SK-N-SH treated with all-trans-retinoic acid at 6 μM for 48 hours (cell line): ENCODE results near the gene DPEP1.

Source experiments
- ATAC-seq: fragments of 200-7000 bp; cut with Tn5 transposase; 3 replicates; pipeline ENCODE4 v1.9.1; 2020; ENCODE audit warnings: mild to moderate bottlenecking, moderate library complexity
- ARNTL ChIP-seq: fragments of 450-650 bp; formaldehyde crosslinking; IDR thresholded peaks from 2 replicates; pipeline ENCODE4 v1.5.0; 2020; ENCODE audit warnings: low read depth, mild to moderate bottlenecking, moderate library complexity, borderline replicate concordance
- CSDC2 ChIP-seq: fragments of 250-450 bp; sonication (Bioruptor Pico); IDR thresholded peaks from 2 replicates; pipeline ENCODE4 v1.5.0; 2020; ENCODE audit warnings: mild to moderate bottlenecking, moderate library complexity
- ISL1 ChIP-seq: fragments of 250-450 bp; sonication (Bioruptor Pico); IDR thresholded peaks from 2 replicates; pipeline ENCODE4 v2.1.2; 2022; ENCODE audit warnings: mild to moderate bottlenecking, moderate library complexity
- OSR1 ChIP-seq: fragments of 250-450 bp; sonication (Bioruptor Pico); IDR thresholded peaks from 2 replicates; pipeline ENCODE4 v1.8.0; 2022; ENCODE audit warnings: moderate library complexity, mild to moderate bottlenecking, inconsistent platforms
- PPARA ChIP-seq: fragments of 250-450 bp; sonication (Bioruptor Pico); IDR thresholded peaks from 2 replicates; pipeline ENCODE4 v1.5.0; 2020; ENCODE audit warnings: mild to moderate bottlenecking, borderline replicate concordance
- RARB ChIP-seq: fragments of 250-450 bp; sonication (Bioruptor Pico); IDR thresholded peaks from 2 replicates; pipeline ENCODE4 v1.8.0; 2021; ENCODE audit warnings: mild to moderate bottlenecking, moderate library complexity
- SNAI2 ChIP-seq: fragments of 250-450 bp; sonication (Bioruptor Pico); IDR thresholded peaks from 2 replicates; pipeline ENCODE4 v1.5.0; 2020; ENCODE audit warnings: mild to moderate bottlenecking, moderate library complexity
- TOX ChIP-seq: fragments of 250-450 bp; sonication (Bioruptor Pico); IDR thresholded peaks from 2 replicates; pipeline ENCODE4 v1.8.0; 2021; ENCODE audit warnings: mild to moderate bottlenecking, moderate library complexity, borderline replicate concordance
- ZC3H10 ChIP-seq: fragments of 250-450 bp; sonication (Bioruptor Pico); IDR thresholded peaks from 2 replicates; pipeline ENCODE4 v1.5.1; 2021; ENCODE audit warnings: mild to moderate bottlenecking, moderate library complexity
- ZFP30 ChIP-seq: fragments of 450-650 bp; formaldehyde crosslinking; IDR thresholded peaks from 2 replicates; pipeline ENCODE4 v1.5.0; 2022; ENCODE audit warnings: mild to moderate bottlenecking, moderate library complexity
- ZNF565 ChIP-seq: fragments of 450-650 bp; formaldehyde crosslinking; conservative IDR thresholded peaks from 2 replicates; pipeline ENCODE4 v1.5.0; 2020; ENCODE audit warnings: low read depth, mild to moderate bottlenecking, moderate library complexity
- ZNF70 ChIP-seq: fragments of 450-650 bp; formaldehyde crosslinking; IDR thresholded peaks from 2 replicates; pipeline ENCODE4 v1.5.0; 2020; ENCODE audit warnings: mild to moderate bottlenecking, moderate library complexity
- ZNF8 ChIP-seq: fragments of 450-650 bp; formaldehyde crosslinking; IDR thresholded peaks from 2 replicates; pipeline ENCODE4 v1.5.0; 2020; ENCODE audit warnings: mild to moderate bottlenecking, moderate library complexity
- TF ChIP-seq, protein P1 (sequence below): fragments of 250-450 bp; sonication (Bioruptor Pico); IDR thresholded peaks from 2 replicates; pipeline ENCODE4 v1.5.0; 2020; ENCODE audit warnings: mild to moderate bottlenecking, moderate library complexity
- TF ChIP-seq, protein P2 (sequence below): fragments of 250-450 bp; sonication (Bioruptor Pico); IDR thresholded peaks from 2 replicates; pipeline ENCODE4 v1.8.0; 2020; ENCODE audit warnings: mild to moderate bottlenecking, moderate library complexity, borderline replicate concordance
- TF ChIP-seq, protein P3 (sequence below): fragments of 250-450 bp; sonication (Bioruptor Pico); IDR thresholded peaks from 2 replicates; pipeline ENCODE4 v1.5.1; 2020; ENCODE audit warnings: low read depth, mild to moderate bottlenecking, moderate library complexity
- TF ChIP-seq, protein P4 (sequence below): fragments of 250-450 bp; sonication (Bioruptor Pico); IDR thresholded peaks from 2 replicates; pipeline ENCODE4 v1.5.1; 2021; ENCODE audit warnings: mild to moderate bottlenecking, moderate library complexity

DPEP1 gene

DNA sequence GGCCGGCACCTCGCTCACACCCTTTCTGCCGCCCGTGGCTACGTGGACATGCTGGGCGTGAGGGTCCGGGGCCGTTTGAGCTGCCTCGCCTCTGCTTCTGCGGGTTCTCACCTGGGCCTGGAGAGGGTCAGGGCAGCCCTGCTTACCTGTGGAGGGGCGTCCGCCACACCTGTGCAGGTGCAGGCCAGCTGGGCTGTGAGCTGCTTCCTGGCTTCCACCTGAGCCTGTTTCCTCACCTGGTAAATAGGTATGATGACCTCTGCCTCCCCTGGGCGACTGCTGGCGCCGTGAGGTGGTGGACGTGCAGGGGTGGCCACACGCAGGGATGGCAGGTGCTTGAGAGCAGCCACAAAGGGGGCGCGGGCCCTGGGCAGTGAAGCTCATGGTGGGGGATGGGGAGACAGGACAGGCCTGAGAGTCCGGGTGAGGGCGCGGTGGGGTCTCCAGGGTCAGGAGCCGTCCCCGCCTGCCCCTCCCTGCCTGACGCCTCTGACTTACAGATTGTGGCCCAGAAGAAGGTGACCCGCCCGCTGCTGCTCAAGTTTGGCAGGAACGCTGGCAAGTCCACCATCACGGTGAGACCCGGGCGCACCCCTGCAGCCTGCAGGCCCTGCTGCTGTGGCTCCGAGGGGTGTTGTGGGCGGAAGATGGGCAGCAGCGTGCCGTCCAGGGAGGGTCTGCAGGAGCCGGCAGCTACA lies 30.1 kb upstream of the DPEP1 start:
- TF ChIP-seq TOX (CRISPR knock-in tag), result no peak
- no peak for TF ChIP-seq CSDC2 (CRISPR knock-in tag)
- TF ChIP-seq ZNF565, result no peak
- TF ChIP-seq OSR1, result no peak
- no peak for TF ChIP-seq ZFP30 (CRISPR knock-in tag)
- TF ChIP-seq, protein P1, sequence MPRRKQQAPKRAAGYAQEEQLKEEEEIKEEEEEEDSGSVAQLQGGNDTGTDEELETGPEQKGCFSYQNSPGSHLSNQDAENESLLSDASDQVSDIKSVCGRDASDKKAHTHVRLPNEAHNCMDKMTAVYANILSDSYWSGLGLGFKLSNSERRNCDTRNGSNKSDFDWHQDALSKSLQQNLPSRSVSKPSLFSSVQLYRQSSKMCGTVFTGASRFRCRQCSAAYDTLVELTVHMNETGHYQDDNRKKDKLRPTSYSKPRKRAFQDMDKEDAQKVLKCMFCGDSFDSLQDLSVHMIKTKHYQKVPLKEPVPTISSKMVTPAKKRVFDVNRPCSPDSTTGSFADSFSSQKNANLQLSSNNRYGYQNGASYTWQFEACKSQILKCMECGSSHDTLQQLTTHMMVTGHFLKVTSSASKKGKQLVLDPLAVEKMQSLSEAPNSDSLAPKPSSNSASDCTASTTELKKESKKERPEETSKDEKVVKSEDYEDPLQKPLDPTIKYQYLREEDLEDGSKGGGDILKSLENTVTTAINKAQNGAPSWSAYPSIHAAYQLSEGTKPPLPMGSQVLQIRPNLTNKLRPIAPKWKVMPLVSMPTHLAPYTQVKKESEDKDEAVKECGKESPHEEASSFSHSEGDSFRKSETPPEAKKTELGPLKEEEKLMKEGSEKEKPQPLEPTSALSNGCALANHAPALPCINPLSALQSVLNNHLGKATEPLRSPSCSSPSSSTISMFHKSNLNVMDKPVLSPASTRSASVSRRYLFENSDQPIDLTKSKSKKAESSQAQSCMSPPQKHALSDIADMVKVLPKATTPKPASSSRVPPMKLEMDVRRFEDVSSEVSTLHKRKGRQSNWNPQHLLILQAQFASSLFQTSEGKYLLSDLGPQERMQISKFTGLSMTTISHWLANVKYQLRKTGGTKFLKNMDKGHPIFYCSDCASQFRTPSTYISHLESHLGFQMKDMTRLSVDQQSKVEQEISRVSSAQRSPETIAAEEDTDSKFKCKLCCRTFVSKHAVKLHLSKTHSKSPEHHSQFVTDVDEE (CRISPR knock-in tag), result no peak
- TF ChIP-seq ISL1 (CRISPR knock-in tag), result no peak
- no peak for TF ChIP-seq PPARA
- TF ChIP-seq, all 23 proteins: peak for 0

DNA sequence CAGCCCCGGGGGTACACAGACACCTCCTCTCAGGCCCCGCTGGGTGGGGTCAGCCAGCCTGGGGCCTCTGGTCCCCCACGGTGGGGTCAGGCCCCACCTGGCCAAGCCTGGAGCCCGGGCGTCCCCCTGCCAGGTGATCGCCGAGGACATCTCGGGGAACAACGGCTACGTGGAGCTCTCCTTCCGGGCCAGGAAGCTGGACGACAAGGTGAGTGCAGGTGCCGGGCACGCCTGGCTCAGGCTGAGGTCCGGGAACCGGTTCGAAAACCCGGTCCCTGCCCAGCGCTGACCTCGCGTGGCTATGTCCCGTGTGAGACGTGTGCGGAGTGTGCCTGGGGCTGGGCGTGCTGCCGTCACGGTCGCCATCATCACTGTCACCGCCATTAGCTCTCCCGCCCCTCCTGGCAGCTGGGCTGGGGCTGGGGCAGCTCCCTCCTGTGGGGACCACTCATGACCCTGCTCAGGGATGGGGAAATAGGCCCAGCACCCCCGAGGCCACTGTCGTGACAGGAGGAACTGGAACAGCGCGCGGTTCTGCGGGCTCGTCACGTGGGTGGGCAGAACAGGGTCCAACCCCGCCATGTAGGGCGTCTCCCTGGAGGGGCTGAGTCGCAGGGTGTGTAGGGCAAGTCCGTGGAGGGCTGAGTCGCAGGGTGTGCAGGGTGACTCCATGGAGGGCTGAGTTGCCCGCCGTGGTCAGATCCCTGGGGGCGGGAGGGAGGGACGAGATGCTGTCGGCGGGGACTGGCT lies 29.4 kb upstream of the DPEP1 start:
- TF ChIP-seq PPARA, result no peak
- no peak for TF ChIP-seq ZNF8 (CRISPR knock-in tag)
- TF ChIP-seq ZNF70 (CRISPR knock-in tag), result no peak
- TF ChIP-seq ZFP30 (CRISPR knock-in tag), result no peak
- no peak for TF ChIP-seq CSDC2 (CRISPR knock-in tag)
- TF ChIP-seq, protein P2, sequence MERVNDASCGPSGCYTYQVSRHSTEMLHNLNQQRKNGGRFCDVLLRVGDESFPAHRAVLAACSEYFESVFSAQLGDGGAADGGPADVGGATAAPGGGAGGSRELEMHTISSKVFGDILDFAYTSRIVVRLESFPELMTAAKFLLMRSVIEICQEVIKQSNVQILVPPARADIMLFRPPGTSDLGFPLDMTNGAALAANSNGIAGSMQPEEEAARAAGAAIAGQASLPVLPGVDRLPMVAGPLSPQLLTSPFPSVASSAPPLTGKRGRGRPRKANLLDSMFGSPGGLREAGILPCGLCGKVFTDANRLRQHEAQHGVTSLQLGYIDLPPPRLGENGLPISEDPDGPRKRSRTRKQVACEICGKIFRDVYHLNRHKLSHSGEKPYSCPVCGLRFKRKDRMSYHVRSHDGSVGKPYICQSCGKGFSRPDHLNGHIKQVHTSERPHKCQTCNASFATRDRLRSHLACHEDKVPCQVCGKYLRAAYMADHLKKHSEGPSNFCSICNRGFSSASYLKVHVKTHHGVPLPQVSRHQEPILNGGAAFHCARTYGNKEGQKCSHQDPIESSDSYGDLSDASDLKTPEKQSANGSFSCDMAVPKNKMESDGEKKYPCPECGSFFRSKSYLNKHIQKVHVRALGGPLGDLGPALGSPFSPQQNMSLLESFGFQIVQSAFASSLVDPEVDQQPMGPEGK (CRISPR knock-in tag), result no peak
- TF ChIP-seq ZNF565, result no peak
- TF ChIP-seq, protein P3, sequence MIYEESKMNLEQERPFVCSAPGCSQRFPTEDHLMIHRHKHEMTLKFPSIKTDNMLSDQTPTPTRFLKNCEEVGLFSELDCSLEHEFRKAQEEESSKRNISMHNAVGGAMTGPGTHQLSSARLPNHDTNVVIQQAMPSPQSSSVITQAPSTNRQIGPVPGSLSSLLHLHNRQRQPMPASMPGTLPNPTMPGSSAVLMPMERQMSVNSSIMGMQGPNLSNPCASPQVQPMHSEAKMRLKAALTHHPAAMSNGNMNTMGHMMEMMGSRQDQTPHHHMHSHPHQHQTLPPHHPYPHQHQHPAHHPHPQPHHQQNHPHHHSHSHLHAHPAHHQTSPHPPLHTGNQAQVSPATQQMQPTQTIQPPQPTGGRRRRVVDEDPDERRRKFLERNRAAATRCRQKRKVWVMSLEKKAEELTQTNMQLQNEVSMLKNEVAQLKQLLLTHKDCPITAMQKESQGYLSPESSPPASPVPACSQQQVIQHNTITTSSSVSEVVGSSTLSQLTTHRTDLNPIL (CRISPR knock-in tag), result no peak
- no peak for TF ChIP-seq ZC3H10 (CRISPR knock-in tag)
- TF ChIP-seq, protein P1 (CRISPR knock-in tag), result no peak
- TF ChIP-seq, protein P4, sequence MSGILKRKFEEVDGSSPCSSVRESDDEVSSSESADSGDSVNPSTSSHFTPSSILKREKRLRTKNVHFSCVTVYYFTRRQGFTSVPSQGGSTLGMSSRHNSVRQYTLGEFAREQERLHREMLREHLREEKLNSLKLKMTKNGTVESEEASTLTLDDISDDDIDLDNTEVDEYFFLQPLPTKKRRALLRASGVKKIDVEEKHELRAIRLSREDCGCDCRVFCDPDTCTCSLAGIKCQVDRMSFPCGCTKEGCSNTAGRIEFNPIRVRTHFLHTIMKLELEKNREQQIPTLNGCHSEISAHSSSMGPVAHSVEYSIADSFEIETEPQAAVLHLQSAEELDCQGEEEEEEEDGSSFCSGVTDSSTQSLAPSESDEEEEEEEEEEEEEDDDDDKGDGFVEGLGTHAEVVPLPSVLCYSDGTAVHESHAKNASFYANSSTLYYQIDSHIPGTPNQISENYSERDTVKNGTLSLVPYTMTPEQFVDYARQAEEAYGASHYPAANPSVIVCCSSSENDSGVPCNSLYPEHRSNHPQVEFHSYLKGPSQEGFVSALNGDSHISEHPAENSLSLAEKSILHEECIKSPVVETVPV (CRISPR knock-in tag), result no peak
- TF ChIP-seq OSR1, result no peak
- no peak for TF ChIP-seq ARNTL (CRISPR knock-in tag)
- TF ChIP-seq SNAI2 (CRISPR knock-in tag), result no peak
- TF ChIP-seq RARB (CRISPR knock-in tag), result no peak
- ATAC-seq, result no peak

More for the DNA sequence above, 30.1 kb upstream of the DPEP1 start:
- no peak for ATAC-seq
